Myometrial cell (primary cell): Measurements from ENCODE around the gene NTSR1. TPM values are rescaled to one million over a fixed set of nuclear protein-coding genes. Genes with fewer than 3 reads are reported as not detected.

ENCODE experiments used
- total RNA-seq: library from RNA; depleted of rRNA; stranded (reverse); fragments of >200 nt; gene quantifications from 2 replicates; pipeline ENCODE4 v1.2.3, GENCODE V29; 2015

The NTSR1 gene
- not detected in 2 replicates for total RNA-seq

GRCh38 chr20:62708591-62709536 lies at the start of gene NTSR1:
Gene NTSR1 (plus strand): TSS chr20:62708836. CDS start chr20:62709208, 372 bp downstream.

GRCh38 chr20:62804627-62805154 lies 96.1 kb downstream of the NTSR1 start, which contains the start of gene OGFR:
Gene OGFR (plus strand): TSS chr20:62804835. CDS start chr20:62804860, 25 bp downstream.

Other genes starting within 250 kb of the NTSR1 start
- not detected in 2 replicates for gene GATA5, start 232.8 kb upstream of the NTSR1 start, total RNA-seq
- gene SLCO4A1, start 66.3 kb upstream of the NTSR1 start, total RNA-seq, result 0.89 and 3.7 TPM in 2 replicates
- gene MRGBP, start 87.6 kb downstream of the NTSR1 start, total RNA-seq, result 12.4 and 17.0 TPM in 2 replicates
- 42.4 and 53.9 TPM in 2 replicates for gene OGFR, start 96.0 kb downstream of the NTSR1 start, total RNA-seq
- gene COL9A3, start 108.2 kb downstream of the NTSR1 start, total RNA-seq, result 1.4 and 2.3 TPM in 2 replicates
- 10.1 and 15.0 TPM in 2 replicates for gene TCFL5, start 153.0 kb downstream of the NTSR1 start, total RNA-seq
- gene DIDO1, start 217.7 kb downstream of the NTSR1 start, total RNA-seq, result 29.7 and 30.8 TPM in 2 replicates
- 18.5 and 20.4 TPM in 2 replicates for gene GID8, start 229.3 kb downstream of the NTSR1 start, total RNA-seq
- 26.1 and 36.3 TPM in 2 replicates for gene SLC17A9, start 243.9 kb downstream of the NTSR1 start, total RNA-seq